ENCODE data around the gene B4GALT1.

Gene B4GALT1

DNA sequence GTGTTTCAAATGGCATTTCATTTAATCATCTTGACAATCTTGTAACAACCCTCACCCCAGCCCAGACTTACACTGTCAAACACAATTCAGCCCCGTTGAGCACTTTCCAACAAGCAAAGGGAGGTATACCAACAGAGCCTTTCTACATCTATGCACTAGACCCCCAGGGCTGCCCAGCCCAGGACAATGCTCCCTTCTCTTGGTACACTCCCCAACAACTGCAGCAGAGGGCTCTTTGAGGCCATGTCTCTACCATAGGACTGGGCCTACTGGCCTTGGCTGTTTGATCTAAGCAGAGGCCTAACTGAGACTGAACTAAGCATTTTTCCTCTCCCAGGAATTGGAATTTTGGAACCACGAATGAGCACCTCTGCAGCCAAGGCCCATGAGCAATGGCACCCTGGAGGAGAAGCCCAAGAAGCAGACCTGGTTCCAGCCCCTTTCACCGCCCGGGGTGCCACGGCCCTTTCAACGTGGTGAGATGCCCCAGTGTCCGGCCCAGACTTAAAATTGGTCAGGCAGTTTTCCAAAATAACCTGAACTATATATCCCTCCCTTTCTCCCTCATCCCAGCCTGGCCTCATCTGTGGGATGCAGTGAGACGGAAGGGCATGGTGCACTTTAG lies 43.6 kb downstream of the B4GALT1 start:
- DNase-seq: no peak

DNA sequence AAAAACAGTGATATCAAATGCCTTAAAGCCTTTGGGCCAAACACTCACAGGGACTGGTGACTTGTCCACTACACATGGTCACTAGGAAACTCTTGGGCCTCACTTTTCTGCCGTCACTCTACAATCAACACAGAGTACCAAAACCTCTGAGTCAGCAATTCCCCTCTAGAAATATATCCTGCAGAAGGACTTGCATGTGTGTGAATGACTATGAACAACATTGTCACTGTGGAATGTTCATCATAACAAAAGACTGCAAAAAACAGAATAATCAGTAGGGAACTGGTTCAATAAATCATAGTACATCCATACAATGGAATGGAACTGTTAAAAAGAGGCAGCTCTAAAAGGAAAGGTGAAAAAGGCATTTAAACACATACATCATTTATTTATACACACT lies 46.5 kb downstream of the B4GALT1 start:
- no peak for DNase-seq

DNA sequence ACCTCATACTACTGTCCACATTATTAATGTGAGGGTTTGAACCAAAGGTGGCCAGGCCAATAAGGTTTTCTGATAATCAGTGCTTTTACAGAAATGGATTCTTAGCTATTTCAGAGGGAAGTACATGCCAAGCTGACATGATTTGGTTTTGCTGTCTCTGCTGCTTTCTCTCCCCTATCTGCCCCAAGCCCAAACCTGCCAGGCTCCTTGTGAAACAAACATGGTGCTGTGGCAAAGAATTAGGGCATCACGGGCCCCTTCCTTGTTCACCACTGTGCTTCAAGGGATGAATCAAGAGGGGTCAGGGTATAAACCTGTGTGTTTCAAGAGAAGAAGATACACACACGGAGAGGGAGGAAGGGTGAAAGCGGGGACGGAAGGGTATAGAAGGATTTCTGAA lies 49.3 kb downstream of the B4GALT1 start:
- no peak for DNase-seq

DNA sequence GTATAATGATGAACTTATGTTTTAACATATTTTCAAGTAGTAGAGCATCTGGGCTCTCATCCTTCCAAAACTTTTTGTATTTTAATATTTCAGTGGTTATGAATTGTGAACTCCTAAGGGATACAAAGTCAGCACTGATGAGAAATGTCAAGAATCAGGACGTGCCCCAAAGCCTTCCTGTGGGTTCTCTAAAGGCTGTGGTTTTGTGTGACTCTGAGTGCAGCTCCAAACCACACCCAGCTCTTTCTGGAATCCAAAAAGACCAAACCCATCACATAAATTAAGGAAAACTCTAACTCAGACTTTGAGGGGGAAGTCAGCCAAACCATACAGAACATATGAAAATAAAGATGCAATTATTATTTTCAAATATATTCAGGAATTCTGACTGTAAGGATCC lies 49.8 kb downstream of the B4GALT1 start:
- DNase-seq: no peak

DNA sequence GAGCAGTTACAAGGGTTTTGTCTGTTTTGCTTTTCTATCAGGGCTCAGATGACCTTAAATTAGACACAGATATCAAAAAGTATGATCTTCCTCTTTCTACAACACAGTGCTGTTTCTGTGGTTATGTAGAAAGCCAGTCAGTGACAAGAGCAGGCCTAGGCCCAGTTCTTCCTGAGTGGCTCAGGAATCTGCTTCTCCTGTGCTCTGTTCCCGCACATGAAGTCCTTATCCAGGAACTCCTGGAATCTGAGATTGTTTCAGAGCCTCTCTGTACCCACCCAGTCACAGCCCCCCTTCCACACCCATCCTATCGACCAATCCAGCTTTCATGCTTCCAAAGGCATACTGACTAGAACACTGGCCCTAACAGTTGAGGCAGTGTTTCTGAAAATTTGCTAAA lies 50.3 kb downstream of the B4GALT1 start:
- peak; percentile 65 to 72 for DNase-seq

DNA sequence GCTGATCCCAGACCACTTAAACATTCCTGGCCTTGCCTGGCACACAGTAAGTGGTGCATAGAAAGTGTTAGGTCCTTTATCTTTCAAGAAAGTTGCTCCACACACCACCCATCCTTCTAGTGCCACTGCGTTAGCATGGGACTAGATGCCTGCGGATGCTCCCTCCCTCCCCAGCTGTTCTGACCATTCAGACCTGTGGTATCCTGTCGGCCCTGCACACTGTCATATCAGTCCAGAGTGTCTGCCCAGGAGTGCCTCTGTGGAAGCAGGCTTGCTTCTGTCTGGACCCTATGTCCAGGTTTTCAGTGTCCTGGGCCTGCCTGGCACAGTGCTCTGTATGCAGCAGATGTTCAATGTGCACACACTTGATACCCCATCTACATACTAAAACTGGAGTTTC lies 52.4 kb downstream of the B4GALT1 start:
- no peak for DNase-seq

DNA sequence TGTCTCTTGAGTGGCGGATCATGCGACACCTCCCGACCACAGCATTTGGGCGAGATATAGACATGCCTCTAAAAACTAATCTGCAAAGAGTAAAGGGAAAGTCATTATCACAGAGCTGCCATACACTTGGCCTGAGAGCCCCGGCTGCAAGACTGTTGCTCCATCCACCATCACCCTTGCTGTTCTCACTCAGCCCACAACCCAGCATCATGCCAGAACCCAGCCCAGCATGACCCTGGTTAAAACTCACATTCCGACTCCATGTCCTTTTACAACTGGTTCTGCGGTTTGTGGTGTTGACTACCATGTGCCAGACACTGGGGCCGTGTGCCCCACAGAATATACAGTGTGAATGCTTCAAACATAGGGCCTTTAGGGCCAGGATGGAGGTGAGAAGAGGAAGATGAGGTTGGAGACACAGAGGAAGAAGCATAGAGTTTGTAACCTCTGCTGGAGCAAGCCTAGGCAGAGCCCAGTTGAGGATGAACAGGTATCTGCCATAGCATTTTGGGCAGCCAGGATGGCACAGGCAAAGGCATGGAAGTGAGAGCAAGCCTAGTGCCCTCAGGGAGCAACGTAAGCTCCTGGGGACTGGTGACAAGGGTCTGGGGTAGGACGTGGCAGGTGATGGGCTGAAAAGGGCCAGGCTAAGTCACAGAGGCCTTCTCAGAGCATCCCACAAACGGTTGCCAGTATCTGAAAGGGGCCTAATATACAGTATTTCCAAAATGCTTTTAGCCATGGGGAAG lies 53.2 kb downstream of the B4GALT1 start:
- no peak for DNase-seq

DNA sequence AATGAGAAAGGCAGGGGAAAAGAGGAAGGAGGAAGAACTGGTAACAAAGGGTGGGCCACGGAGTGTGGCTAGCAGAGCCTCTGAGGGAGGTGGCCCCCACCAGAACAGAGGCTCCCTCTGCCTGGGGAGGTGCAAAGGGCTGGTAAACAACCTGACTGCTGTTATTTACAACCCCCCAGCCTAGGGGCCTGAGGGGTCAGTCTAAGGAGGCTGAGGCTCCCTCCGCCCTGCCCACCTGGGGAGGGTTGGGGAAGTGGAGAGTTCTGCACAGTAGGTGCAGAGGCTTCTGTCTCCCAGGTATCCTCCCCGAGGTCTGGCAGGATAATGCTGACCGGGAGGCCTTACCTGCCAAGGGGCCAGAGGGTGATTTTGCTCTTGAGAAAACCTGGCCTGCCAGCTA lies 55.0 kb downstream of the B4GALT1 start:
- no peak for DNase-seq

DNA sequence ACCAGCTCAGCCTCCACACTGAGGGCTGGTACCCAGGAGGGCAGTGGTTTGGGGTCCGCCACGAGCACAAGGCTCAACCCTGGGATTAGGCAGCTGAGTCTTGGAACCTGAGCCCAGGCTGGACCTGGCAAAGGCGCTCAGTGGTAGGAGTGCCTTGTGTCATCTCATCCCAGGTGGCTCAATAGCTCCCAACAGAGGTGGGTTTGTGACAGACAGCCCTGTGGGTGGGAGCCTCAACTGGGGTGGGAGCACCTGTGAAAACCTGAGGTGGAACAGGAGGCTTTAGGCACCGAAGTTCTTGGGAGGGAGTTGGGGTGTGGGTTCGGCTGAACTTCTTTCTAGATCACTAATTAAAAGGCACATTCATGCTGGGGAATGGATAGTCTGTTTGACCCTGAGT lies 55.5 kb downstream of the B4GALT1 start:
- no peak for DNase-seq

DNA sequence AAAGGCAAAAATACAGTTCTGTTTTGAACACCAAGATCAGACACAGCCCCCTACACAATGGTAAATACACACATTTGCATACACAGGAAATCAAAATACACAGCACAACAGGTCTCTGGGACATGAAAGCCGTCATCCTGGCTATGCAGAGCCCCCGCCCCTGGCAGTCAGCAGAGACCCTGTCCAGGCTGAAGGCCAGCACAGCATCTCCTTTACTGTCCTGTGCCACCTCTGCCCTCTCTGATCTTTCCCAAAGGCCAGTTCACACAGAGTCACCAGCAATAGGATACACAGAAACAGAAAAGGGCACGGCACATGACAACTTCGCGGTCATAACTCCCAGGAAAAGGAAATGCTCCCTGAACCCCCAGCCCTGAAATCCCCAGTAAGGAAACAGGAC lies 56.5 kb downstream of the B4GALT1 start:
- DNase-seq: no peak

DNA sequence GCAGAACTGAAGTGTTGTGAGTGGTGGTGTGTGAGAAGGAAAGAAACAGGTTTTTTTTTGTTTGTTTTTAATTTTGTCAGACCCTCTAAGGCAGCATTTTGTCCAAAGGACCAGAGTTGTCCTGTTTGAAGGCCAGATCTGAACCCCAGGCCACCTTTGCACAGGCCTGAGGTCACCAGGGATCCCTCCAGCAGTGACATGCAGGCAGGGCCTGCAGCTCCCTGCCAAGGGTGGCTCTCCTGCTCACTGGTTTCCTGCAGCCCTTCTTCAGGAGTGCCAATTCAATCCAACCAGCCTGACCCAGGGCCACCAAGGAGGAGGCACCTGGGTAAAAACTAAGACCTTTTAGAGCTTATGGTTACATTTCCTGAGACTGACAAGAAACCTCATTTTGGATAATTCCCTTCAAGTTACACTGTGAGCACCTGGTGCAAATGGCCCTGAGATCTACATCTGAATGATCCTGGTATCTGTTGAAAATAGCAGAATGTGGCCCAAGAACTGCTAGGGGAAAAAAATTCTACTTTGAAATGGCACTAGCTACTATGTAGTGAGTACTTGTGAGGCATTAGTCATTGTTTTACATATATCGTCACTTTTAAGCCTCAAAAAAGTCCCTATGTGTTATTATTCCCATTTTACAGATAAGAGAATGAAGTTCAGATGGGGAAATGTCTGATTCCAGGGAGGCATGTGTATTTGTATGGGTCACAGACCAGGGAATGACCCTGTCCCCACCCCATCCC lies 57.1 kb downstream of the B4GALT1 start:
- no peak for DNase-seq

DNA sequence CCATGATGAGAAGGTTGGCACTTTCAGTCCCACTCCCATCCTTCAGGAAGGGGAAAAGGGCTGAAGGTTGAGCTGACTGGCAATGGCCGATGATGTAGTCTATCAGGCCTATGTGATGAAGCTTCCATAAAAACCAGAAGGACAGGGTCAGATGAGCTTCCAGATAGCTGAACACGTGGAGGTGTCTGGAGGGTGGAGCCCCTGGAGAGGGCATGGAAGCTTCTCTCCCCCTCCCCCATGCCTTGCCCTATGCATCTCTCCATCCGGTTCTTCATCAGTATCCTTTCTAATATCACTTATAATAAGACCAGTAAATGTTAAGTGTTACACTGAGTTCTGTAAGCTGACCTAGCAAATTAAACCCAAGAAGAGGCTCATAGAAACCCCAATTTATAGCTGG lies 58.0 kb downstream of the B4GALT1 start:
- DNase-seq: no peak

DNA sequence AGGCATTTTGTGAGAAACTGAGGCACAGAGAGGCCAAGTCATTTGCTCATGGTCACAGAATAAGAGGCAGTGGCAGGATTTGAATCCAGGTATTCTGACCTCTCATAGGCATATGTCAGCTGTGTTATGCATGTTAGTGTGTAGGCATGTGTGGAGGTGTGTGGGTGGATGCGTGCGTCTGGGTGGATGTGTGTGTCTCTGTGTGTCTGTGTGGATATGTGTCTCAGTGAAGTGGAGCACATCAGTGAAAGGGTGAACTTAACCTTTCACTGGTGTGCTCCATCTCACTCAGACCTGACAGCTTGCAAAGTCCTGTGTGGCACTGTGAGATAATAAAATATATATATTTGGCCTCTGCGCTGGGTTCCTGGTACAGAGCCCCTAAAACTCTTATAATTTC lies 58.7 kb downstream of the B4GALT1 start:
- no peak for DNase-seq

DNA sequence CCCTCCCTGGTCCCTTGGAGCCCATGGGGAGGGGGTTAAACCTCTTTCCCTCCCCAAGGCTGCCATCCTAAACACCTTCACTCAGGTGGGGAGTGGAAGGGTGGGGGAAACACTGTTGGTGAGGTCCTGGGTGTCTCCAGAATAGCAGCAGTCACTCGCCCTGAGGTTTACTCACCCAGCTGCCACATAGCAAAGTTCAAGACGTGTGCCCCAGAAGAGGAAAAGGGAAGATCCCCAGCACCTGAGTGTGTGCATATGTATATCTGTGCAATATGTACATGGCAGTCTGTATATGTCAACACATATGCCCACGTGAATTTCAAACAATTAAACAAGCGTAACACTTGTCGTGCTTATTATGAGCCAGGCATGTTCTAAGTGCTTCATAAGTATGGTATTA lies 59.4 kb downstream of the B4GALT1 start:
- DNase-seq: no peak

DNA sequence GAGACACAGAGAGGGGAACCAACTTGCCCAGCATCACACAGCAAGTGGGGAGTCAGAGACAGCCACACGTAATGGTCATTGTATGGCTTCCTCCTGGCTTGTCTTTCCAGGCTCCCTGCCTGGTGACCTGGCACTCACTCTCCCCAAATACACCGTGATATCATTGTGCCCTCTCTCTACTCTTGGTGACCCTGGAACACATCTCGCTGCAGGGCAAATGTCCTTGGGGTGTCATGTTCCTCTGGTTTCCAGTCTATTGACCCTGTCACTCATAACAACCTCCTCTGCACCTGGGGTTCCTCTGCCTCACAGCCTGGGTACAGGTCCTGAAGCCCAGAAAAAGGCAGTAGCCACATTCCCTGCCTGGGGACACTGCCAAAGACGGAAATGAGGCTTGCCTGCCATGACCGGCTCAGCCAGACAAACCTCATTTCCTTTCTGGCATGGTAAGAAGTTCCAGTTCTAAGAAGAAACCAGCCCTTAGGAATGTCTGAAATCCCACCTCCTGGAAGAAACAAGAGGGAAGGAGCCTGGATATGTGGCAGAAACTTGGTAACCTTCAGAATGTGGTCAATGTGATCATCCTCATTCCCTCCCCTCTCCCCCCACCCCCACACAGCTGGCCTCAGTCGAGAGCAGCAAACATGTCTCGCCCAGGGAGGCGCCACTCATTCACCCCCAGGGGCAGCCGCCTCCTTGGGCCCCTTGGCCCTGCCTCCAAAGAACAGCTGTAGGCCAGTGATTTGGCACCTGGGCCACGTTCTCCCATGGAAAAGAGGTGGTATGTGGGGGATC lies 60.1 kb downstream of the B4GALT1 start:
- DNase-seq: no peak

DNA sequence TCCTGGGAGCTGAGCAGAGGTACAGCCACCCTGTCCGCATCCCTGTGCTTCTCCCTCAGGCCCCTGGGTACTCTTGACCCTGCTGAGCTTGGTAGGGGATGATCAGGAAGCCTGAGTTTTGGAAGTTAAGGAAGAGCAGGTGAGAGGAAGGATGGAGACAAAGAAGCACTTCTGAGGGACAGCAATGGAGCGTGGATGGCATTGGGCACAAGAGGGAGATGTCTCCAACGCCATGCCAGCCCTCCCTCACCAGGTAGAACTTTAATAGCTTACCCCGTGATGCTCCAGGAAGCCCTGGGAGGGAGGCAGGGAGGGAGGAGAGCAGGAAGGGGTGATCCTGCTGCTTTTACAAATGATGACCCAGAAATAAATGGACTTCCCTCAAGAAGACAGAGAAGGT lies 60.8 kb downstream of the B4GALT1 start:
- DNase-seq: no peak

DNA sequence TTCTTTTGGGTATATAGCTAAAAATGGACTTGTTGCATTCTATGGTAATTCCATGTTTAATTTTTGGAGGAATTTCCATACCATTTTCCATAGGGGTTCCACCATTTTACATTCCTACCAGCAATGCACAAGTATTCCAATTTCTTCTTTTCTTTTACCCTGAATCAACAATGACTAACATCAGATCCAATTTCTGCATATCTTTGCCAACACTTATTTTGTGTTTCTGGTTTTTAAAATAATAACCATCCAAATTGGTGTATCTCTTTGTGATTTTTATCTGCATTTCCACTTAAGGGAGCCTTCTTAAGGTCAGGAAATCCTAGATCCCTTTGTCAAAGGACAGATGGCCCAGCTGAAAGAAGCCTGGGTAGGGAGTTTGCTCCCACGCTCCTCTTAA lies 61.2 kb downstream of the B4GALT1 start:
- DNase-seq: no peak

DNA sequence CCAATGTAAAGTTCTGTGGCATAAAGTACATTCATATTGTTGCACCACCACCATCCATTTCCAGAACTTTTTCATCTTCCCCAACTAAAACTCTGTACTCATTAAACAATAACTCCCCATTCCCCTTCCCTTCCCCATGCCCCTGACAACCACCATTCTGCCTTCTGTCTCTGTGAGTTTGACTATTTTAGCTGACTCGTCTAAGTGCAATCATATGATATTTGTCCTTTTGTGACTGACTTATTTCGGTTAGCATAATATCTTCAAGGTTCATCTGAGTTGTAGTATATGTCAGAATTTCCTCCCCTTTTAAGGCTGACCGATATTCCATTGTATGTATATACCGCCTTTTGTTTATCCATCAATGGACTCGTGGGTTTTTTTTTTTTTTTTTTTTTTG lies 61.6 kb downstream of the B4GALT1 start:
- no peak for DNase-seq

DNA sequence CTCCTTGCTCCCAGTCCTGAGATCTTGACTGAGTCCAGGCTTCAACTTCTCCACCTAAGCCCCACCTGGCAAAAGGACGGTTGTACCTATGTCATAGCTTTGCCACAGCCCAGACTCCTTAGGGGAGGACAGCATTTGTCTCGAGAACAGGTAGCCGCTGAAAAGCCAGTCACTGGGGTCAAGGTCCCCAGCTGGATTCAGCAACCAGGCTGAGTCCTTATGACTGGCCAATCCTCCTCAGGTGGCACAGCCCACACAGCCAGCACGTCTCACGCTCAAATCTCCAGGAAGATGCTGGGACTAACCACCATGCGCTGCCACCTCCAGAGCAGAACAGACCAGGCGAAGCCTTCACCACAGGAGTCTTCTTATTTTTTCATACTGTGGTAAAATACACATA lies 62.7 kb downstream of the B4GALT1 start:
- no peak for DNase-seq

DNA sequence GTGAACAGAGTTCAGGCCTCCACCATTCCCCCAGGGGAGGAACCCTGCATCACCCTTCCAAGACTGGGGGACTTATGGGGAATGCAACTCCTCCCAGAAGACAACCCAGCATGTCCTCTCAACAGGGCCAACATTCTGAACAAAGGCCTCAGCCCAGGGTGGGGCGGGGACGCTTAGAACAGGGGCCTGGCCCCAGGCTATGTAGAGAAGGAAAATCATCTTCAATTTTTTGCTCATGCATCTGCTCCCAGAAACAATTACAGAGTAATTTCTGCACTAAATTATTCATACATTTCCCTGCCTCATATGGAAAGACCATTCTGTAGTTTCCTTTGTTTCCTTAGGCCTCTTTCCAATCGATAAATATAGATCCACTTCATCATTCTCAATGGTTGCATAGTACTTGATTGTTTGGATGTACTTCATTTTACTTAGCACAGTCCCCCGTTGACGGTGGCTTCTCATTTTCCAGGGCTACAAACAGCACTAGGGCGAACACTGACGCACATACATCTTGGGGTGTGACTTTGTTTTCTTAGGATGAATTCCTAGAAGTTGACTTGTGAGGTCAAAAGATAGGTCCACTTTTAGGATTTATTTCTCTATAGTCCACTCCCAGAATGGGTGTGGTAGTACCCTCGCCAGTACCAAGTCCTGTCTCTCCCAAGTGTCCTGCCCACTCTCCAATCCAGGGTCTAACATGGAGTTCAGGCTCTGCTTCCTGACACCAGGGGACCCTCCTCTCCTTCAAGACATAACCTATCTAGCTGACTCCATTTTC lies 63.4 kb downstream of the B4GALT1 start:
- no peak for DNase-seq

DNA sequence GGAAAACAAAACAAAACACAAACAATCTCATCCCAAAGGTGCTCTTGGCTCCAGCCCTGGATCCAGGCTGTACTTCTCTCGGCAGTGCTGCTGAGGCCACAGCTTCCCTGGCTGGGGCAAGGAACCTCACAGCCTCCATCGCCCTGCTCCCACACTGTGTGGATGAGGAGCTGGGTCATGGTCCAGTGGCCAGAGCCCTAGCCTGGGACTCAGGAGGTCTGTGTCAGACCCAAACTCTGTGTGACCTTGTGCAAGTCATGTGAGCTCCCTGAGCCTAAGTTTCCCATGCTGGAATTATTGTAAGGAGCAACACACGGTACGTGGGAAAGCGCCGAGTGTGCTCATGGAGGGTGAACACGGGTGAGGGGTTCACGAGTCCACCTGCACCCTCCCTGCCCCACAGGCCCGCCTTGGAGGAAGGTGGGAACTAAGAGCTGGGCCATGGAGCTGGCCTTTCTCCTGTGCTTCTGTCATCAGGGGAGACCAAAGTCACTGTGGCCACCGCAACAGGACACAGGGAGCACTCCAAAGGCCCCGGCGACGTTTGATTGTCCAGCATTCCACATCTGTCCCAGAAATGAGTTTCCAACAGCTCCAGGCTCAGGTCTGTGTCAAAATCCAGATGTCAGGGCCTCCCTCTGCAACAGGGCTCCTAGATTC lies 64.5 kb downstream of the B4GALT1 start:
- DNase-seq: no peak
